GM12875 (cell line): ENCODE results near the gene PRR30.
"Not testable (repeated sequence)": the region's sequence is repeated elsewhere in the genome, so short reads cannot be mapped to it uniquely, and the experiment has no call there.

Experiments used
- H3K4me3 ChIP-seq: one replicate; pipeline ENCODE4 v1.5.1; 2011; ENCODE audit warnings: low read depth, low read length, control low read depth
- TF ChIP-seq, protein P1 (sequence below): IDR thresholded peaks from 2 replicates; pipeline ENCODE4 v1.5.1; 2011; ENCODE audit warnings: low read depth, mild to moderate bottlenecking, control low read depth, inconsistent platforms, low read length, moderate library complexity, borderline replicate concordance; ENCODE audit not compliant: insufficient read depth

The PRR30 gene

GRCh38 chr2:27117995-27118524, 21.1 kb downstream of the PRR30 start:
- H3K4me3 ChIP-seq, result no peak overlapping the region
- TF ChIP-seq, protein P1, sequence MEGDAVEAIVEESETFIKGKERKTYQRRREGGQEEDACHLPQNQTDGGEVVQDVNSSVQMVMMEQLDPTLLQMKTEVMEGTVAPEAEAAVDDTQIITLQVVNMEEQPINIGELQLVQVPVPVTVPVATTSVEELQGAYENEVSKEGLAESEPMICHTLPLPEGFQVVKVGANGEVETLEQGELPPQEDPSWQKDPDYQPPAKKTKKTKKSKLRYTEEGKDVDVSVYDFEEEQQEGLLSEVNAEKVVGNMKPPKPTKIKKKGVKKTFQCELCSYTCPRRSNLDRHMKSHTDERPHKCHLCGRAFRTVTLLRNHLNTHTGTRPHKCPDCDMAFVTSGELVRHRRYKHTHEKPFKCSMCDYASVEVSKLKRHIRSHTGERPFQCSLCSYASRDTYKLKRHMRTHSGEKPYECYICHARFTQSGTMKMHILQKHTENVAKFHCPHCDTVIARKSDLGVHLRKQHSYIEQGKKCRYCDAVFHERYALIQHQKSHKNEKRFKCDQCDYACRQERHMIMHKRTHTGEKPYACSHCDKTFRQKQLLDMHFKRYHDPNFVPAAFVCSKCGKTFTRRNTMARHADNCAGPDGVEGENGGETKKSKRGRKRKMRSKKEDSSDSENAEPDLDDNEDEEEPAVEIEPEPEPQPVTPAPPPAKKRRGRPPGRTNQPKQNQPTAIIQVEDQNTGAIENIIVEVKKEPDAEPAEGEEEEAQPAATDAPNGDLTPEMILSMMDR, result no peak

DNA sequence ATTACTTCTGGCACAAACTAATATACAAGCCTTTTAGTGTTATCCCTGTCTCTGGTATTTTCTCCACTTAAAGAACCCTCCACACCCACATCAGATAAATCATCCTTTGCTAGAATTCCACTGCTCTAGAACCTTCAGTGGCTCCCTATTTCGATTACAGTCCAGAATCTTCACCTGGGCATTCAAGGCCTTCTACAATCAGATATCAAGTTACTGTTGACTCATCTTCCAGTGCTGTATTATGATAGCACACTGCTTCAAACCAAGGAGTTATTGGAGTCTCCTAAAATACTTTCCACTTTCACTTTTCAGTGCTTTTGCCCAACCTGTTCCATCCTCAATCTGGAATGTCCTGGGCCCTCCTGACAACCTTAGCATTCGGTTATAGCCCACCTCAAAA, 23.7 kb downstream of the PRR30 start:
- H3K4me3 ChIP-seq, result no peak overlapping the region
- TF ChIP-seq, protein P1, result no peak

DNA sequence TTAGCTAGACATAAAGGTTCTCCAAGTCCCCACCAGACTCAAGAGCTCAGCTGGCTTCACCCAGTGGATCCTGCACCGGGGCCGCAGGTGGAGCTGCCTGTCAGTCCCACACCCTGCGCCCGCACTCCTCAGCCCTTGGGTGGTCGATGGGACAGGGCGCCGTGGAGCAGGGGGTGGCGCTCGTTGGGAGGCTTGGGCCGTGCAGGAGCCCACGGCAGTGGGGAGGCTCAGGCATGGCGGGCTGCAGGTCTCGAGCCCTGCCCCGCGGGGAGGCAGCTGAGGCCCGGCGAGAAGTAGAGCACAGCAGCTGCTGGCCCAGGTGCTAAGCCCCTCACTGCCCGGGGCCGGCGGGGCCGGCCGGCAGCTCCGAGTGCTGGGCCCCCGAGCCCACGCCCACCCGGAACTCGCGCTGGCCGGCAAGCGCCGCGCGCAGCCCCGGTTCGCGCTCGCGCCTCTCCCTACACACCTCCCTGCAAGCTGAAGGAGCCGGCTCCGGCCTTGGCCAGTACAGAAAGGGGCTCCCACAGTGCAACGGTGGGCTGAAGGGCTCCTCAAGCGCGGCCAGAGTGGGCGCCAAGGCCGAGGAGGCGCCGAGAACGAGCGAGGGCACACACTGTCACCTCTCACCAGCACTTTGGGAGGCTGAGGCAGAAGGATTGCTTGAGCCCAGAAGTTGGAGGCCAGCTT, 27.7 kb downstream of the PRR30 start:
- H3K4me3 ChIP-seq, result not testable (repeated sequence)

GRCh38 chr2:27110603-27111352, 28.4 kb downstream of the PRR30 start:
- not testable (repeated sequence) for H3K4me3 ChIP-seq

DNA sequence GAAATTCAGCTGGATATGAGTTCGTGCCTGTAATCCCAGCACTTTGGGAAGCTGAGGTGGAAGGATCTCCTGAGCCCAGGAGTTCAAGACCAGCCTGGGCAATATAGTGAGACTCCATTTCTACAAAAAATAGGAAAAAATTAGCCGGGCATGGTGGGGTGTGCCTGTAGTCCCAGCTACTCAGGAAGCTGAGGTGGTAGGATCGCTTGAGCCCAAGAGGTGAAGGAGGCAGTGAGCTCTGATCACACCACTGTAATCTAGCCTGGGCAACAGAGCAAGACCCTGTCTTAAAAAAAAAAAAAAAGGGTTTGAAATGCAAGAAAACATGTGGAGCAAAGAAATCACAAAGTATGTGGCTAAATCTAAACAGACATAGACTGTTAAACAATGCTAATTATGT, 30.1 kb downstream of the PRR30 start:
- no peak overlapping the region for H3K4me3 ChIP-seq
- TF ChIP-seq, protein P1, result no peak

- no peak overlapping the region for H3K4me3 ChIP-seq
- TF ChIP-seq, protein P1, result no peak
Observed at GRCh38 chr2:27108221-27108620, 31.0 kb downstream of the PRR30 start.

- TF ChIP-seq, protein P1, result no peak
- no peak overlapping the region for H3K4me3 ChIP-seq
Observed at GRCh38 chr2:27105981-27106380, 33.2 kb downstream of the PRR30 start.

- no peak overlapping the region for H3K4me3 ChIP-seq
- TF ChIP-seq, protein P1, result no peak
Observed at GRCh38 chr2:27102329-27102728, 36.9 kb downstream of the PRR30 start.
